Chondrocyte (in vitro differentiated cells): Measurements from ENCODE around the gene HPSE2. TPM values are rescaled to one million over a fixed set of nuclear protein-coding genes. Genes with fewer than 3 reads are reported as not detected.

Experiments used
- DNase-seq: peaks from one replicate; pipeline ENCODE4 v3.0.0; 2021; ENCODE audit warnings: mixed read lengths, low spot score
- H3K27ac Mint-ChIP-seq: one replicate; pipeline ENCODE4 v1.8.0; 2021; ENCODE audit warnings: mild to moderate bottlenecking, moderate library complexity, mixed read lengths; ENCODE audit not compliant: unreplicated experiment
- H3K27me3 Mint-ChIP-seq: 2 replicates; pipeline ENCODE4 v1.8.0; 2021; ENCODE audit warnings: low read depth, mixed read lengths
- H3K36me3 Mint-ChIP-seq: 2 replicates; pipeline ENCODE4 v1.8.0; 2021; ENCODE audit warnings: low read depth, mixed read lengths
- H3K4me1 Mint-ChIP-seq: 2 replicates; pipeline ENCODE4 v1.8.0; 2021; ENCODE audit warnings: low read depth, mild to moderate bottlenecking, mixed read lengths
- H3K4me3 Mint-ChIP-seq: one replicate; pipeline ENCODE4 v1.8.0; 2021; ENCODE audit warnings: mild to moderate bottlenecking, moderate library complexity, mixed read lengths; ENCODE audit not compliant: unreplicated experiment
- H3K9me3 Mint-ChIP-seq: 2 replicates; pipeline ENCODE4 v1.8.0; 2021; ENCODE audit warnings: low read depth, mixed read lengths
- total RNA-seq: library from RNA; stranded (reverse); gene quantifications from 3 replicates; pipeline ENCODE4 v1.2.1, GENCODE V29; 2021
- TF ChIP-seq, protein P1 (sequence below): fragments of 200-600 bp; sonication (generic); IDR thresholded peaks from 2 replicates; pipeline ENCODE4 v1.5.0; 2021; ENCODE audit warnings: antibody characterized with exemption, mild to moderate bottlenecking, moderate library complexity

HPSE2 gene
- total RNA-seq, 1 donor from 2014 or later, result not detected

DNA sequence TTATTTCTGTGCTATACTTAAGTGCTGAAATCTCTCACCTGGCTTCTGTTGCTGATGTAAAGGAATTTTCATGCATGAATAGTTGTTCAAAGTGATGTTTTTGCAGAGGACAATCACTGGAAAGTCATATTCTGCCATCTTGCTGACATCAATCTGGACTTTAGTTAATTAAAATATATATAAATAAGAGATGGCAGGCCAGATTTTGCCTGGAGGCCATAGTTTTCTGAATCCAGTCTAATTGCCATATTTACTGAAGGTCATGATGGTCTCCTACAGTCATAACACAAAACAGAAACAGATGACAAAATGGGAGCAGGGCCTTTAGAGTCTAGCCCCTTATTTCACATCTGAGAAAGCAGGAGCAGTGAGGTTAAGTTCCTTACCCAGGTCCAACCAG is 228.2 kb downstream of the HPSE2 start:
- no peaks in the 10 kb centered on the region for H3K4me1 Mint-ChIP-seq
- H3K36me3 Mint-ChIP-seq, result no peaks in the 10 kb centered on the region
- no peak overlapping the region for H3K27ac Mint-ChIP-seq
- H3K27me3 Mint-ChIP-seq, result no peaks in the 10 kb centered on the region
- TF ChIP-seq, protein P1, sequence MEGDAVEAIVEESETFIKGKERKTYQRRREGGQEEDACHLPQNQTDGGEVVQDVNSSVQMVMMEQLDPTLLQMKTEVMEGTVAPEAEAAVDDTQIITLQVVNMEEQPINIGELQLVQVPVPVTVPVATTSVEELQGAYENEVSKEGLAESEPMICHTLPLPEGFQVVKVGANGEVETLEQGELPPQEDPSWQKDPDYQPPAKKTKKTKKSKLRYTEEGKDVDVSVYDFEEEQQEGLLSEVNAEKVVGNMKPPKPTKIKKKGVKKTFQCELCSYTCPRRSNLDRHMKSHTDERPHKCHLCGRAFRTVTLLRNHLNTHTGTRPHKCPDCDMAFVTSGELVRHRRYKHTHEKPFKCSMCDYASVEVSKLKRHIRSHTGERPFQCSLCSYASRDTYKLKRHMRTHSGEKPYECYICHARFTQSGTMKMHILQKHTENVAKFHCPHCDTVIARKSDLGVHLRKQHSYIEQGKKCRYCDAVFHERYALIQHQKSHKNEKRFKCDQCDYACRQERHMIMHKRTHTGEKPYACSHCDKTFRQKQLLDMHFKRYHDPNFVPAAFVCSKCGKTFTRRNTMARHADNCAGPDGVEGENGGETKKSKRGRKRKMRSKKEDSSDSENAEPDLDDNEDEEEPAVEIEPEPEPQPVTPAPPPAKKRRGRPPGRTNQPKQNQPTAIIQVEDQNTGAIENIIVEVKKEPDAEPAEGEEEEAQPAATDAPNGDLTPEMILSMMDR, result no peak
- DNase-seq, result no peak
- H3K4me3 Mint-ChIP-seq, result no peak overlapping the region
- H3K9me3 Mint-ChIP-seq, result peaks cover 29% of the 10 kb centered on the region

DNA sequence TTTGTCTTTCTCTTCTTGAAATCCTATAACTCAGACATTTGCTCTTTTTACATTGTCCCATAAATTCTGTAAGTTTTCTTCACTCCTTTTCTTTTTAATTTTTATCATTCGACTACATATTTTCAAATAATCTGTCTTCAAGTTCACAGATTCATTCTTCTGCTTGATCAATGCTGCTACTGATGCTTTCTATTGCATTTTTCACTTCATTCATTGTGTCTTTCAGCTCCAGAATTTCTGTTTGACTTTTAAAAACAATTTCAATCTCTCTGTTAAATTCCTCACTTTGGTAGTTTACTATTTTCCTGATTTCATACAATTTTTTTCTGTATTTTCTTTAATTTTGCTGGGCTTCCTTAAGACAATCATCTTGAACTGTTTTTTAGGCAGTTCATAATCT is 230.4 kb downstream of the HPSE2 start:
- no peaks in the 10 kb centered on the region for H3K36me3 Mint-ChIP-seq
- H3K9me3 Mint-ChIP-seq, result peaks cover 29% of the 10 kb centered on the region
- no peak for DNase-seq
- TF ChIP-seq, protein P1, result no peak
- H3K4me1 Mint-ChIP-seq, result no peaks in the 10 kb centered on the region
- H3K27ac Mint-ChIP-seq, result no peak overlapping the region
- H3K27me3 Mint-ChIP-seq, result no peaks in the 10 kb centered on the region
- no peak overlapping the region for H3K4me3 Mint-ChIP-seq

DNA sequence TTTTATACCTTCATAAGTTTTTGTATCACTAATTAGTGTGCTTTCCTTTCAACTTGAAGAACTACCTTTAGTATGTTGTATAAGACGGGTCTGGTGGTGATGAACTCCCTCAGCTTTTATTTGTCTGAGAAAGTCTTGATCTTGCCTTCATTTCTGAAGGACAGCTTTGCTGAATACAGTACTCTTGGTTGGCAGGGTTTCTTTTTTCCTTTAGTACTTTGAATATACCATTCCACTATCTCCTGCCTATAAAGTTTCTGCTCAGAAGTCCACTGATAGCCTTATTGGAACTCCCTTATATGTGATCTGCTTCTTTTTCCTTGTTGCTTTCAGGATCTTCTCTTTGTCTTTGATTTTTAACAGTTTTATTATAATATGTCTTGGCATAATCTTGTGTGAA is 230.9 kb downstream of the HPSE2 start:
- Mint-ChIP-seq H3K27me3 (no peaks in the 10 kb centered on the region), H3K4me1 (no peaks in the 10 kb centered on the region), H3K36me3 (no peaks in the 10 kb centered on the region), H3K9me3 (peaks cover 29% of the 10 kb centered on the region), H3K27ac (no peak overlapping the region), H3K4me3 (no peak overlapping the region)
- DNase-seq, result no peak
- TF ChIP-seq, protein P1, result no peak

DNA sequence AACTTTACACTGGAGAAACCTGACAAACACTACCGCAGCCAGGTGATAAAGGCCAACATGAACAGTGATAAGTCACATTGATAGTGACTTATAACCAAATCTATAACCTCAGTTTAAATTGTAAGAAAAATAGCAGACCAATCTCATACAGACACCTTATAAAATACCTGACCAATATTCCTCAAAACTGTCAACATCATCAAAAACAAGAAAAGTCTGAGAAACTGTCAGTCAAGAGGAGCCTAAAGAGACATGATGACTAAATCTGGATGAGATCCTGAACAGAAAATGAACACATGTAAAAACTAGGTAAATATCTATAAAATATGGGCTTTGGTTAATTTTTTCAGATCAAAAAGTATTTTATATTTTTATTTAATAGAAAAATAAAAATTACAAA is 233.3 kb downstream of the HPSE2 start:
- TF ChIP-seq, protein P1, result no peak
- no peaks in the 10 kb centered on the region for H3K36me3 Mint-ChIP-seq
- no peaks in the 10 kb centered on the region for H3K4me1 Mint-ChIP-seq
- no peak for DNase-seq
- no peaks in the 10 kb centered on the region for H3K27me3 Mint-ChIP-seq
- H3K27ac Mint-ChIP-seq, result no peak overlapping the region
- no peak overlapping the region for H3K4me3 Mint-ChIP-seq
- H3K9me3 Mint-ChIP-seq, result peaks cover 29% of the 10 kb centered on the region

DNA sequence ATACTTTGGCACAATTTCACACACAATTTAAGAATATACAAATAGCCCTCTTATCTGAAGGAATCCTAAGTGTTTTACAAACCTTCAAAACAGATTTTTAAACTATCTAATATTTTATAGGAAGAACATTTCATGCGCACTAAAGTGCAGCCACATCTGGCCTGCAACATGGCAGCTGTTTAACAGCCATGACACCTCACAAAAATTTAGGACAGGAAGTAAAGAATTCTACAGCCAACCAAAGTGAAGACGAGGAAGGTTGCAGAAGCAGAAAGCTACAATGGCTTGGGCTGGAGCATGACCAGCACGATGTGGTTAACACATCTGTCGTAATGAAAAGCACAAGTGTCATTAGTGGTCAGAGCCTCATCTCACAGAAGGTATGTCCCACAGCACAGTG is 238.1 kb downstream of the HPSE2 start:
- Mint-ChIP-seq H3K4me1 (no peaks in the 10 kb centered on the region), H3K36me3 (no peaks in the 10 kb centered on the region), H3K9me3 (peaks cover 6% of the 10 kb centered on the region), H3K4me3 (no peak overlapping the region), H3K27ac (no peak overlapping the region), H3K27me3 (no peaks in the 10 kb centered on the region)
- DNase-seq, result no peak
- TF ChIP-seq, protein P1, result no peak
